HCEC 1CT (cell line): Measurements from ENCODE around the gene RELL1.
"Not testable (repeated sequence)": the region's sequence is repeated elsewhere in the genome, so short reads cannot be mapped to it uniquely, and the experiment has no call there.

ENCODE experiments used
- DNase-seq: peaks from one replicate; pipeline ENCODE4 v3.0.0-alpha.2; 2017

RELL1 gene

GRCh38 chr4:37690976-37691375 is 4.8 kb upstream of the RELL1 start:
- no peak for DNase-seq

DNA sequence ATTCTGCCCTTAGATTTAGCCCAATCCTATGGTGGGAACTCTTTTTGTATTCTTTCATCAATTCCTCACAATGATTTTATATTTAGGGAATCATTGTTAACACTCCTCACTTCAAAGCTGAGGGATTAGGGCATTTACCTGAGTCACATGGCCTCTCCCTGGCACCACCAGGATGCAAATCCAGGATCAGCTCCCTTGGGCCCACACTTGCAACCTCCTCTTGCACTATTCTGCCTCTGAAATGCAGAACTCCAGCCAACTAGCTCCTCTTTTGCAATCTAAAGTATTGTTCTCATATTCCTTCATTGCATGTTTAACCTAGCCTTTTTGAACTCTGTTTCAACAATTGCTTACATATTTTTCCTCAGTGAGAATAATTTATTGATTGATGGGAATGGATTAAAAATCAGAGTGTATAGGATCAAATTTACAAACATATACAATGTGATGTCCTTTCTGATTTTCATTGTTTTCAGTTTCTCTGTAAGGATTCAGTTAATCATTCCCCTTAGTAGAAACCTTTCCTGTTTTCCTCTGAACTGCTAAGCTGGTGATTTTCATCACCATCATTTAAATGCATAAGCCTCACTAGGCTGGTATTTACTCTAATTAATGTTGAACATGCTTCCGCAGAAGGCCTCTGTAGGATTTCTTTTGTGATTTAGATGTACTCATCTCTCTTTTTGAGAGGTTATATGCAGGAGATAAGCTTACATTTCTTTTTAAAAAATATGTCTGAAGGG is 3.3 kb upstream of the RELL1 start:
- DNase-seq: no peak

DNA sequence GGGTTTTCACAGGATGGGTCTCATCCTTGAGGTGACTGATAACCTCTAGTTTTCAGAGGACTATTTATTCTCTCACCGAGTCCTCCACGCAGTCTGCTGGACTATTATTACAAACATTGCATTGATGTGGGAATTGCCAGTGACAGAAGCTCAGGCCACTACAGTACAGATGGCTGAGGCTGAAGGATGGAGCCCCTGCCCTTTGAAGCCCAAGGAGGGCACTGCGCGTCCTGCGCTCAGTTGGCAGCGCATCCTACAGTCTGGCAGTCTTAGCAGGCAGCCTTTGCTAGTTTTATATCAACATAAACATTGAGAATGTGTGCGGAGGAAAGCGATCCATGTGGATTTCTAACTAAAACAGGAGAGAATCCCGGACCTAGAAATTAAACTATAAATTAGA is 1.5 kb upstream of the RELL1 start:
- DNase-seq: no peak

- no peak for DNase-seq
Observed at GRCh38 chr4:37687194-37687562, 1.0 kb upstream of the RELL1 start.

GRCh38 chr4:37685823-37686372 is 278 bp downstream of the RELL1 start:
- peak; percentile 14 for DNase-seq

DNA sequence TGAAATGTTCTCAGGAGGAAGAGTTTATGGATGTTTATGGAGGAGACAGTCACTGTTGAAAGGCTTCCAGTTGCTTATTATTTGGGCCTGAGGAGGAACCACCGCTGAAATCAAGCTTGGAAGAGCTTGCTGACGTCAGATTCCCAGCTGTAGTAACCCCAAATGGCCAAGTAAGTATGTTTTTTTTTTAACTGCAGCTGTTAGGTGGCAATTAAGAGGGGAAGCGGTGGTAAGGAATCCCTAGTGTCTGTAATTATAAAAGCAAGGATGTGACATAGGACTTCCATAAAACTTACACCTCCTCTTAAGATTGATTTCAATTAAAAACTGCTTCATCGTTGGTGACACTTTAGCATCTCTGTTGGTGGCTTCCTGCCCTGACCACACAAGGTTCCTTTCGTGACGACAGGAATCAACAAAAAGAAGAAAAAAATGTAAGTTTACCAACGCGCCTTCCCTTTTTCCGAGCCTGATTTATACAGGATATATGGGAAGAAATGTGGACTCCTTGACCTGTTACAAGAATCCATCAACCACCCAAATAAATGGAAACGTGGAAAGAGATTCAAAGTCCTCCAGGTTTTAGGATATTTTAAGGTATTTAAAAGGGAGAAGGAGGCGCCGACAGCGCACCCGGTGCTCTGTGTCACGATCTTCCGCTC is 884 bp downstream of the RELL1 start:
- DNase-seq: peak; percentile 59

- no peak for DNase-seq
Observed at GRCh38 chr4:37684154-37684553, 2.0 kb downstream of the RELL1 start.

DNA sequence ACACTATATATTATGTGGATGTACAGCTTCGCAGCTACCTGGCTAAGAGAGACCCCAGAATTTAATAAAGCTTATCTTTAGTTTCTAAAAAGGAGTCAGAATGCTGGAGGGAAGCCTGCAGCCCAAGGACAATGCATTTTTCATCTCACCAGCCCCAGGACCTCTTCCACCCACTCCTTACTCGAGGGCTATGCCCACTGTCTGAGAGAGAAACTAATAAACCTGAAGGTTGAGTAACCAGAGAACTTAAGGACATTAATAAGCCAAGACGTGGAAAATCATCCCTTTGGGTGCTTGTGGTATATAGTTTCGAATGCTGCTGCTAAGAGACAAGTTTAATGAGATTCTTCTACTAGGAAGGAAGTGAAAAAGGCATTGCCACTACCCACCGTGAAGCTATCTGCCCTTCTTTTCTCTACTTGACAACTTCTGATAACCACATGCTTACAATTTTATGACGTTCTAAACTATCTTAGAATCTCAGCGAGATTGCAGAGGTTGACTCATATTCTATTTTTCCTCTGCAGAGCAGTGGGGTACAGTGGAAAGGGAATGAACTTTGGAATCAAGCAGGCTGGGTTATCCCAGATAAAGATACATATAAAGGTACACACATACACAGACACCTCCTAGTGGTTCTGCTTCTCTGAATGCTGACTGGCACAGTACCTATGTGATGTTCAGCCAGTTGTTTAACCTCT is 3.3 kb downstream of the RELL1 start:
- DNase-seq: no peak

DNA sequence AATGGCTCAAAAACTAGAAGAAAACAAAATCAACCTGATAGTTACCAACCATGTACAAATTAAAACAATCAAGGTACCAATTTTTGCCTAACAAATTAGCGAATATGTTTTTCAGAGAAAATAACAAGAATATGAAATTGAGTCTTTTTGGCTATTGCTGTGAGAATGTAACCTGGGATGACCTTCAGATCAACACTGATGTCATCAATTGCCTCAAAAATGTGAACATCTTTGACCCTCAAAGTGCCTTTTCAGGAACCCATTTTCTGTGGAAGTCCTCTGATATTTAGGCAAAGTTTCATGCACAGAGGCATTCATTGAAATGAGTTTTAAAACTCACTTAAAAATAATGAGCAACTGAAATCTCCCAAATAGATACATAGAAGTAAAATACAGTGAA is 6.1 kb downstream of the RELL1 start:
- no peak for DNase-seq

GRCh38 chr4:37679301-37679700 is 6.9 kb downstream of the RELL1 start:
- no peak for DNase-seq

GRCh38 chr4:37678624-37679023 is 7.6 kb downstream of the RELL1 start:
- DNase-seq: no peak

- DNase-seq: no peak
Observed at GRCh38 chr4:37675587-37676290, 10.4 kb downstream of the RELL1 start.

DNA sequence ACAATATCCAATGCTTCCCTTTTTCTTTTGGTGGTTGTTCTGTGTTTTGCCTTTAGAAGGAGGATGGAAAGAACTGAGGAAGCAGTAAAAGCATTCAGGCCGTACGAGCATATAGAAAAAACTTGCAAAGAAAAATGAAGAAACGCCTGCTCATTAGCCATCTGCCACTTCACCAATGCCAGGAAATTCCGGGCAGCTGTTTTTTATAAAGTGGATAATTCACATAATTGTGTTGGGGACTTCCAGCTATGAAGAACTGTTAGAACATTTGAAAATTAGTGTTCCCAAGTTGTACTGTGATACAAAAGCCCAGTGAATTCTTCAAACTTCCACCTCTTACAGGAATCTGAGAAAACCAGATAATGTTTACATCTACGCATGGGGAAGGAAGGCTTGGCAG is 11.7 kb downstream of the RELL1 start:
- no peak for DNase-seq

- DNase-seq: no peak
Observed at GRCh38 chr4:37673538-37674192, 12.5 kb downstream of the RELL1 start.

DNA sequence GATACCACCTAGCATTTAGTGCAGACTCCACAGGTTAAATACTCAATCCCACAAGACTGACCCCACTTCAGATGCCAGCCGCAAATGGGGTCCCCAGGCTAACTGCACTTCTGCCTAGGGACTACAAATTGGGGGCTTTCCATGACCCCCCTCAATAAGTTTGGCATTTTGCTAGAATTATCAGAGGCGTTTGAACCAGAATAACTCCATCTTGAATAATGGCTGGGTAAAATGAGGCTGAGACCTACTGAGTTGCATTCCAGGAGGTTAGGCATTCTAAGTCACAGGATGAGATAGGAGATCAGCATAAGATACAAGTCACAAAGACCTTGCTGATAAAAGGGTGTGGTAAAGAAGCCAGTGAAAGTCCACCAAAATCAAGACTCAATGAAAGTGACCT is 15.1 kb downstream of the RELL1 start:
- DNase-seq: no peak

- DNase-seq: no peak
Observed at GRCh38 chr4:37670249-37670648, 15.9 kb downstream of the RELL1 start.

GRCh38 chr4:37669124-37669523 is 17.1 kb downstream of the RELL1 start:
- not testable (repeated sequence) for DNase-seq

GRCh38 chr4:37667197-37668100 is 18.7 kb downstream of the RELL1 start:
- DNase-seq: no peak

- DNase-seq: peak; percentile 87
Observed at GRCh38 chr4:37666625-37667071, 19.5 kb downstream of the RELL1 start.

- DNase-seq: no peak
Observed at GRCh38 chr4:37665333-37666320, 20.5 kb downstream of the RELL1 start.
